Mucosa of rectum (tissue), 2 donors: ENCODE measurements around the gene ZGPAT.
A peak's percentile ranks its signal among the peaks of the same experiment; 100 is the strongest.

Experiments used
- H3K27ac ChIP-seq, 2 donors: one replicate each; pipeline ENCODE4 v1.7.0; 2013; ENCODE audit warnings: inconsistent platforms in 2 of 2, low read depth in 2 of 2, low read length in 2 of 2
- H3K27me3 ChIP-seq, 2 donors: one replicate each; pipeline ENCODE4 v1.7.0; 2013; ENCODE audit warnings: low read length in 2 of 2; ENCODE audit not compliant: control insufficient read depth in 2 of 2, insufficient read depth in 2 of 2
- H3K36me3 ChIP-seq, 2 donors: one replicate each; pipeline ENCODE4 v1.7.0; 2013; ENCODE audit warnings: low read length in 2 of 2; ENCODE audit not compliant: control insufficient read depth in 2 of 2, insufficient read depth in 2 of 2
- H3K4me1 ChIP-seq, 2 donors: one replicate each; pipeline ENCODE4 v1.7.0; 2013; ENCODE audit warnings: low read length in 2 of 2, mild to moderate bottlenecking in 1 of 2; ENCODE audit not compliant: control insufficient read depth in 2 of 2, insufficient read depth in 2 of 2
- H3K4me3 ChIP-seq, 2 donors: one replicate each; pipeline ENCODE4 v1.7.0; 2013; ENCODE audit warnings: low read length in 2 of 2
- H3K9ac ChIP-seq, 2 donors: one replicate each; pipeline ENCODE4 v1.7.0; 2013; ENCODE audit warnings: low read length in 2 of 2, low read depth in 1 of 2, mild to moderate bottlenecking in 1 of 2
- H3K9me3 ChIP-seq, 2 donors: one replicate each; pipeline ENCODE4 v1.7.0; 2013; ENCODE audit warnings: low read length in 2 of 2; ENCODE audit not compliant: control insufficient read depth in 2 of 2
- donor health status: healthy.
- donor health status: Normal muscosa, but diverticular disease.

The ZGPAT gene

DNA sequence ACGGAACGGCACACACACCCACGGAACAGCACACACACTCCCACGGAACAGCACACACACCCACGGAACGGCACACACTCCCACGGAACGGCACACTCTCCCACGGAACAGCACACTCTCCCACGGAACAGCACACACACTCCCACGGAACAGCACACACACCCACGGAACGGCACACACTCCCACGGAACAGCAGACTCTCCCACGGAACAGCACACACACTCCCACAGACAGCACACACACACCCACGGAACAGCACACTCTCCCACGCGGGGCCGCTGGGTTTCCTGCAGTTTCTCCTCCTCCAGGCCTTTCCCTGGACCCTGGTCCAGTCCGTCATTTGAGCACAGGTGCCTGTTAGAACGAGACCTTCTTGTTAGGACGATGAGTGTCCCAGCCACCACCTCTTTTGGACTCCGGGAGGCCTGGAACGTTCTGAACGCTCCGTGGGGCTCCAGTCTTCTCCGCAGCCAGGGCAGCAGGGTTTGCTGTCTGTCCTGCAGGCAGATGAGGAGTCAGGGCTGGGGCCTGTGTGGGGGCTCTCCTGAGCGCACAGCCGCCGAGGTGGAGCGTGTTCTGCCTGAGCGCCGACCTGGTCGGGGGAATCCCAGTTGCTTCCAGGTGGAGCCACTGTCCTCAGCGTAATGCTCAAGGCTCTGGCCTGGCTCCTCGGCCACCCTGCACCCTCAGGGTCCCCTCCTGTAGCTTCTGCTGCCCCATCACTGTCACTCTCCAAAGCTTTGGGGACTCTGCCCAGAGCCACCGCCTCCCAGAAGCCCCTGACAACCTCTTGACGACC is 29.0 kb upstream of the ZGPAT start:
- H3K9ac ChIP-seq, result no peak overlapping the region
- no peak overlapping the region for H3K27ac ChIP-seq
- H3K36me3 ChIP-seq, result peaks cover 4 to 17% of the 10 kb centered on the region in 2 donors

DNA sequence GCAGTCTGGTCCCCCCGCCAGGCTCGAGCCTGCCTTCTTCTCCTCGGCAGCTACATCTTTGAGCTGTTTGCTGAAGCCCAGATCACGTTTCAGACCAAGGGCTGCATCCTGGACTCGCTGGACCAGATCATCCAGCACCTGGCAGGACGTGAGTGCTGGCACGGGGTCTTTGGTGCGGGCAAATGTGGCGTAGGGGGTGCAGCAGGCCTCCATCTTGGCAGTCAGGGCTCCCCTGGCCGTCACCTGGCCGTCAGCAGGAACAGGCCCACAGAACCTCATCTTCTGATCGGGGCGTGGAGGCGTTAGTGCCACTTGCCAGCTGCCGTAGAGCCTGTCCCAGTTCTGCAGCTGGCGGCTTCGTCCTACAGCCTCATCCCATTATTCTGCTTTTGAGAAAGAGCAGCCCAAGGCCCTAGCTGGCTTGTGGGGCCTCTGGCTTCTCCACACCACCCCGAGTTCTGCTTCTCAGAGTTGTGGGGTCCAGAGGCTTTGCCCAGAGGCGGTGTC is 28.0 kb upstream of the ZGPAT start:
- H3K4me3 ChIP-seq, result no peak overlapping the region
- no peaks in the 10 kb centered on the region for H3K27me3 ChIP-seq
- no peak overlapping the region for H3K9ac ChIP-seq
- H3K9me3 ChIP-seq, result no peaks in the 10 kb centered on the region
- H3K36me3 ChIP-seq, result peaks cover 4 to 11% of the 10 kb centered on the region in 2 donors
- H3K27ac ChIP-seq, result no peak overlapping the region
- H3K4me1 ChIP-seq, result peaks cover 0 to 2% of the 10 kb centered on the region in 2 donors

More for the DNA sequence above, 29.0 kb upstream of the ZGPAT start:
- H3K9me3 ChIP-seq, result no peaks in the 10 kb centered on the region
- H3K4me1 ChIP-seq, result peaks cover 0 to 2% of the 10 kb centered on the region in 2 donors
- no peaks in the 10 kb centered on the region for H3K27me3 ChIP-seq
- H3K4me3 ChIP-seq, result no peak overlapping the region

DNA sequence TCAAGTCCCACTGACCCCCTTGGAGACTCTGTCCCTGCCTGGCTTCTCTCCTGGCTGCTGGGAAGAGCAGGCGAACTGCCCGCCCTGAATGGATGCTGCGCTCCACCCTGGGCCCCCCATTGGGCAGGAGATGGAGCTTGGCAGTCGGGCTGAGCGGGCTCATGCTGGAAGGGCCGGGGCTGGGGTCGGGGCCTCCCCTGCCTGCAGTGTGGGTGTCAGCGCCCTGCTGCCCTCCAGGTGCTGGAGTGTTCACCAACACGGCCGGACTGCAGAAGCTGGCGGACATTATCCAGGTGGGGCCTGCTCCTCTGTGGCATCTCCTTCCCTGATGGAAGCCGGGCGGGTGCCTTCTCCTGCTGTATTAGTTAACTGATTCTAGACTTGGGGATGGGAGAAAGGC is 27.4 kb upstream of the ZGPAT start:
- peaks cover 4 to 10% of the 10 kb centered on the region in 2 donors for H3K36me3 ChIP-seq
- H3K27ac ChIP-seq, result no peak overlapping the region
- no peaks in the 10 kb centered on the region for H3K27me3 ChIP-seq
- H3K9ac ChIP-seq, result no peak overlapping the region
- peaks cover 0 to 2% of the 10 kb centered on the region in 2 donors for H3K4me1 ChIP-seq
- no peak overlapping the region for H3K4me3 ChIP-seq
- H3K9me3 ChIP-seq, result no peaks in the 10 kb centered on the region

DNA sequence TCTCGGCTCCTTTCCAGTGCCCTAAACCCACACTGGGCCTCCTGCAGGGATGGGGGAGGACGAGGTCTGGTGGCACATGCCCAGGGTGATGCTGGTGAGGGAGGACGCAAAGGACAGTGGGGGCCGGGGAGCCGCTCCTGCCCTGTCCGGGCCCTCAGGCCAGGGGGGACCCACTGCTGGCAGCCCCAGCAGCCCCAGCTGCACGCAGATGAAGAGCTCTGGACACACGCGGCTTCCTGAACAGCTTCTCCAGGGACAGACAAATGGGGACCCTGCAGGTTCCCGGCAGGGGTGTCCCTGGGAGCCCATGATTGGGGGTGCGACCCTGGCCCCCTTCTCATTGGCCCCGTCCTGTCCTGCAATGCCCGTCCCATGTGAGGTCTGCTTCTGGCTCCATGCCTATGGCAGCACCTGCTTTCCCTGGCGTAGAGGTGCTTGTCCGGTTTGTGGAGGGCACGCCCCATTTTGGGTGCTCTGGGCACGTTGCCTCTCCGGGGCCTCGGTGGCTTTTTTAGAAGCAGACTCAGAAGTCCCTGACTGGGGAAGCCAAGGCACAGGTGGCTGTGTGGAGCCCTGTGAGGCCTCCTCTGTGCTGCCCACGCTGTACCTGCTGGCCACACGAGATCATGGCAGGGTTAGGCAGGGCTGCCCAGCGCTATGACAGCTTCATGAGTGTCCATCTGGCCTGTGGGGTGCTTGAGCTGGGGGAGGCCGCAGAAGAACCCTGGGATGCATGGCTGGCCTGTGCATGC is 26.8 kb upstream of the ZGPAT start:
- Histone ChIP-seq H3K4me1 (peaks cover 2 to 4% of the 10 kb centered on the region in 2 donors), H3K9me3 (no peaks in the 10 kb centered on the region), H3K27ac (no peak overlapping the region)

DNA sequence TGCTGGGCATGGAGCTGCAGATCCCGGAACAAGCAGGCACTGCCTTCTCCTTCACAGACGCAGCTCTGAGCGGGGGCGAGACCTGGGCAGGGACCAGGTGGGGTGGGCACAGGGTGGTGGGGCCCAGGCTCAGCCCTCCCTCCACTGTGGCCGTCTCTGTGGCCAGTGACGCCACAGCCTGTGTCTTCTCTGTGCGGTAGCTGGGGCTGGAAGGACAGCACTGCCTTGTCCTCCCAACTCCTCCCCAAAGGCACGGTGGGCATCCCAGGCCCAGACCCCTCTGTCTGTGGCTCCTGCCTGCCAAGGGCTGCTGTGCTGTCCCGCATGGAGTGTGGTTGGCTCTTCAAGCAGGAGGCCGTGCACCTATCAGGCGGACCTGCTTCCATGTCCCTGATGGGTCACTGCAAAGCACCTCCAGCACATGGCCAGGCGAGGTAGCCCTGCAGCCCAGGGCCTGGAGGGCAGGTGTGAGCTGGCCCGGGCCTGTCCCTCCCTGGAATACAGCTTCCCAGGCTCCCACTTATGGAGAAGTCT is 26.2 kb upstream of the ZGPAT start:
- Histone ChIP-seq H3K4me1 (peaks cover 8 to 10% of the 10 kb centered on the region in 2 donors), H3K9ac (no peak overlapping the region), H3K27me3 (no peaks in the 10 kb centered on the region), H3K4me3 (no peak overlapping the region), H3K27ac (peak overlapping the region; percentile 34 to 52), H3K36me3 (peaks cover 4 to 7% of the 10 kb centered on the region in 2 donors), H3K9me3 (no peaks in the 10 kb centered on the region)

More for the DNA sequence above, 26.8 kb upstream of the ZGPAT start:
- no peaks in the 10 kb centered on the region for H3K27me3 ChIP-seq
- no peak overlapping the region for H3K9ac ChIP-seq
- H3K4me3 ChIP-seq, result no peak overlapping the region
- H3K36me3 ChIP-seq, result peaks cover 4 to 7% of the 10 kb centered on the region in 2 donors

DNA sequence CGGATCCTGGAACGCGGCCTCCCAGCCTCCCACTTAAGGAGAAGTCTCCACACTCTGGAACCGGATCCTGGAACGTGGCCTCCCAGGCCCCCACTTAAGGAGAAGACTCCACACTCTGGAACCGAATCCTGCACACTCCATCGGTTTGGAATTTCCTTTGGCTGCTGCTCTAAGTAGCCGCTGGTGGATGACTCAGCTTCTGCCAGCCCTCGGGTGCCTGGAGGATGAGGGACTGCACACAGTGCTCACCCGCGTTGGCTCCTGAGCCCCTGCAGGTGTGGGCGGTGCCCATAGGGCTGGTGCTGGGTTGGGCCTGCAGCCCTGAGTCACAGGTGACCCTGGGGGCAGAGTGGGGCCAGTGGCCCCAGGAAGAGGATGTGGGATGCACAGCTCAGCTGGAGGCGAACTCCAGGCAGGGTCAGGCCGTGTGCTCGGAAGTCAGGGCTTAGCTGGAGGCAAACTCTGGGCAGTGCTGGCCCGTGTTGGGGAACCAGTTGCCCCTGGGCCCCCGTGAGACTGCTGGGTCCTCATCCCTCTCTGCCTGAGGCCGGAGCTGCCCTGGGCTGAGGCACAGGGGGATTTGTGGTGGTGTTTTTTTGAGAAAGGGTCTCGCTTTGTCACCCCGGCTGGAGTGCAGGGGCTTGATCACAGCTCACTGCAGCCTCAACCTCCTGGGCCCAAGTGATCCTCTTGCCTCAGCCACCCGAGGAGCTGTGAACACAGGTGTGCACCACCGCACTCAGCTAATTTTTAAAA is 25.3 kb upstream of the ZGPAT start:
- no peaks in the 10 kb centered on the region for H3K9me3 ChIP-seq
- H3K9ac ChIP-seq, result no peak overlapping the region
- H3K27me3 ChIP-seq, result no peaks in the 10 kb centered on the region
- H3K4me3 ChIP-seq, result no peak overlapping the region
- H3K36me3 ChIP-seq, result peaks cover 4% of the 10 kb centered on the region in 2 donors
- peaks cover 17 to 19% of the 10 kb centered on the region in 2 donors for H3K4me1 ChIP-seq
- peak overlapping the region; percentile 34 to 61 for H3K27ac ChIP-seq

DNA sequence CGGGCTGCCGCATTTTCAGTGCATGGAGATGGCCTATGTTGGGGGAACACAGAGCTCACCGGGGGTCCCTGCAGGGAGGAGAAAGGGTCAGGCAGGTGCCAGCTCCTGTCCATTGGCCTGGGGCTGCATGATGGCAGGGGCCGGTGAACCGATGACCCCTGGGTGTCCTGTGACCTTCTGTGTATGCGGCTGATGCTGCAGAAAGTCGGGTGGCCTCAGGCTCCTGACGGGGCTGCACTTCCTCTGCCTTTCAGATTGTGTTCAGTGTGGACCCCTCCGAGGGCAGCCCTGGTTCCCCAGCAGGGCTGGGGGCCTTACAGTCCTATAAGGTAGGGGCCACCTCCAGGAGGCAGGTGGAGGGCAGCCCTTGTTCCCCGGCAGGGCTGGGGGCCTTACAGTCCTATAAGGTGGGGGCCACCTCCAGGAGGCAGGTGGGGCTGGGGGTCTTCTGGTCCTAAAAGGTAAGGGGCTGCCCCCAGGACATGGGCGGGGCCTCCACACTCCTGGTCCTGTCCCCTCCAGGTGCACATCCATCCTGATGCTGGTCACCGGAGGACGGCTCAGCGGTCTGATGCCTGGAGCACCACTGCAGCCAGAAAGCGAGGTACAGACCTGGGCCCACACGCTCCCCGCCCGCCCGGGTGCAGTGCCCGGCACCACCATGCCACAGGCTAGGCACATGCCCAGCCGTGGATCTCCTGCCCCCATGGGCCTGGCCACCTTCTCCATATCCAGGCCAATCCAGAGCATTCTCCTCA is 22.4 kb upstream of the ZGPAT start:
- H3K27ac ChIP-seq, result peak overlapping the region in 1 of 2 donors; percentile 85
- H3K9ac ChIP-seq, result no peak overlapping the region
- no peaks in the 10 kb centered on the region for H3K27me3 ChIP-seq
- no peaks in the 10 kb centered on the region for H3K9me3 ChIP-seq
- no peaks in the 10 kb centered on the region for H3K36me3 ChIP-seq
- peaks cover 29 to 30% of the 10 kb centered on the region in 2 donors for H3K4me1 ChIP-seq
- no peak overlapping the region for H3K4me3 ChIP-seq

DNA sequence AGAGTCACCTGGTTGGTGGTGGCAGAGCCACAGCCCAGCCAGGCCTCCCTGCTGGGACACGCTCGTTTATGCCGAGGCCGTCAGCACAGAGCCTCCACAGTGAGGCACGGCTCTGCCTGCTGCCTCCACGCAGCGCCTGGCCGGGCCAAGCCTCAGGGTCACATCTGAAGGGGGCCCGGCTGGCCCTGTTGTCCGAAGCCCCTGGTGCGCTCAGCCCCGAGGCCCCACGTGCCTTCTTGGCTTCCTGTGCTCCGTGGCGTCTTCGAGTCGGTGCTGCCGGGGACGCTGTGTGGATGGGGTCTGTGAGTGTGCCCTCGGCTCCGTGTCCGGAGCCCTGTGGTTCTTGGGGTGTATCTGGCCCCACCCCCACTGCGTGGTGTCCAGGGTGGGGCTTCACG is 21.7 kb upstream of the ZGPAT start:
- Histone ChIP-seq H3K4me1 (peaks cover 33 to 36% of the 10 kb centered on the region in 2 donors), H3K27me3 (no peaks in the 10 kb centered on the region), H3K9me3 (no peaks in the 10 kb centered on the region), H3K27ac (peak overlapping the region; percentile 83 to 85), H3K4me3 (peak overlapping the region; percentile 36 to 59), H3K9ac (peak overlapping the region in 1 of 2 donors; percentile 70), H3K36me3 (no peaks in the 10 kb centered on the region)
